Osteoblast (primary cell): ENCODE measurements around the gene UBR3. TPM values are rescaled to one million over a fixed set of nuclear protein-coding genes. Genes with fewer than 3 reads are reported as not detected.

Source experiments
- DNase-seq: peaks from one replicate; pipeline ENCODE4 v3.0.0; 2011; ENCODE audit warnings: low spot score, mixed read lengths; ENCODE audit not compliant: insufficient read length; ENCODE audit errors: missing footprints
- H2AFZ ChIP-seq: 2 replicates; pipeline ENCODE4 v1.6.0; 2011; ENCODE audit warnings: mild to moderate bottlenecking, low read length
- H3K27ac ChIP-seq: 2 replicates; pipeline ENCODE4 v1.5.1; 2011; ENCODE audit warnings: mild to moderate bottlenecking, low read depth, low read length, moderate library complexity
- H3K27me3 ChIP-seq: 2 replicates; pipeline ENCODE4 v1.6.0; 2012; ENCODE audit warnings: mild to moderate bottlenecking, control low read depth, inconsistent platforms, low read length, moderate library complexity; ENCODE audit not compliant: insufficient read depth
- H3K36me3 ChIP-seq: 2 replicates; pipeline ENCODE4 v1.5.1; 2011; ENCODE audit warnings: mild to moderate bottlenecking, low read length, control low read depth, moderate library complexity; ENCODE audit not compliant: insufficient read depth
- H3K4me1 ChIP-seq: 2 replicates; pipeline ENCODE4 v1.5.1; 2011; ENCODE audit warnings: mild to moderate bottlenecking, low read length, control low read depth, moderate library complexity; ENCODE audit not compliant: insufficient read depth
- H3K4me2 ChIP-seq: 2 replicates; pipeline ENCODE4 v1.6.0; 2011; ENCODE audit warnings: mild to moderate bottlenecking, low read length; ENCODE audit not compliant: insufficient read depth
- H3K4me3 ChIP-seq: fragments of 200-600 bp; sonication (generic); 3 replicates; pipeline ENCODE4 v1.5.1; 2012; ENCODE audit warnings: mild to moderate bottlenecking, low read length, inconsistent platforms; ENCODE audit not compliant: insufficient read depth
- H3K79me2 ChIP-seq: 2 replicates; pipeline ENCODE4 v1.6.0; 2012; ENCODE audit warnings: mild to moderate bottlenecking, low read length, control low read depth, inconsistent platforms; ENCODE audit not compliant: insufficient read depth
- H3K9me3 ChIP-seq: 2 replicates; pipeline ENCODE4 v1.5.1; 2011; ENCODE audit warnings: low read depth, low read length, control low read depth
- H4K20me1 ChIP-seq: 2 replicates; pipeline ENCODE4 v1.6.0; 2012; ENCODE audit warnings: mild to moderate bottlenecking, low read length, control low read depth; ENCODE audit not compliant: insufficient read depth
- CTCF ChIP-seq: IDR thresholded peaks from 2 replicates; pipeline ENCODE4 v1.5.1; 2011; ENCODE audit warnings: mild to moderate bottlenecking, low read depth, low read length, moderate library complexity; ENCODE audit errors: extremely low read depth
- total RNA-seq: library from RNA; depleted of rRNA; stranded (reverse); fragments of >200 nt; gene quantifications from 2 replicates; pipeline ENCODE4 v1.2.3, GENCODE V29; 2012

UBR3 gene
- total RNA-seq, 1 donor: 42.7 TPM

- no peaks in the 10 kb centered on the region for H3K9me3 ChIP-seq
- no peak for DNase-seq
Measured at GRCh38 chr2:170022692-170023091, 195.4 kb downstream of the UBR3 start.

GRCh38 chr2:170024721-170025120, 197.5 kb downstream of the UBR3 start:
- Histone ChIP-seq H3K4me2 (no peak overlapping the region), H2AFZ (no peak overlapping the region), H3K36me3 (no peaks in the 10 kb centered on the region), H3K79me2 (no peaks in the 10 kb centered on the region), H4K20me1 (no peaks in the 10 kb centered on the region), H3K27me3 (no peaks in the 10 kb centered on the region), H3K4me1 (no peaks in the 10 kb centered on the region), H3K9me3 (no peaks in the 10 kb centered on the region), H3K27ac (no peak overlapping the region), H3K4me3 (no peak overlapping the region)
- no peak for TF ChIP-seq CTCF
- DNase-seq: no peak

More at GRCh38 chr2:170022692-170023091, 195.4 kb downstream of the UBR3 start:
- Histone ChIP-seq H2AFZ (no peak overlapping the region), H3K27me3 (no peaks in the 10 kb centered on the region), H3K4me1 (no peaks in the 10 kb centered on the region), H3K36me3 (no peaks in the 10 kb centered on the region), H3K4me3 (no peak overlapping the region), H3K79me2 (no peaks in the 10 kb centered on the region), H3K4me2 (no peak overlapping the region), H3K27ac (no peak overlapping the region), H4K20me1 (no peaks in the 10 kb centered on the region)
- TF ChIP-seq CTCF: no peak

GRCh38 chr2:170025223-170025622, 198.0 kb downstream of the UBR3 start:
- H3K27me3 ChIP-seq: no peaks in the 10 kb centered on the region
- no peak for TF ChIP-seq CTCF
- no peaks in the 10 kb centered on the region for H3K4me1 ChIP-seq
- H4K20me1 ChIP-seq: no peaks in the 10 kb centered on the region
- H3K36me3 ChIP-seq: no peaks in the 10 kb centered on the region
- H2AFZ ChIP-seq: no peak overlapping the region
- H3K9me3 ChIP-seq: no peaks in the 10 kb centered on the region
- H3K27ac ChIP-seq: no peak overlapping the region
- no peak overlapping the region for H3K4me3 ChIP-seq
- no peak for DNase-seq
- no peaks in the 10 kb centered on the region for H3K79me2 ChIP-seq
- no peak overlapping the region for H3K4me2 ChIP-seq

- no peak overlapping the region for H3K27ac ChIP-seq
- no peak overlapping the region for H3K4me3 ChIP-seq
- DNase-seq: no peak
- no peaks in the 10 kb centered on the region for H3K4me1 ChIP-seq
- no peak overlapping the region for H3K4me2 ChIP-seq
- H2AFZ ChIP-seq: no peak overlapping the region
- H3K9me3 ChIP-seq: no peaks in the 10 kb centered on the region
- TF ChIP-seq CTCF: no peak
- H3K79me2 ChIP-seq: no peaks in the 10 kb centered on the region
- H3K27me3 ChIP-seq: no peaks in the 10 kb centered on the region
- no peaks in the 10 kb centered on the region for H4K20me1 ChIP-seq
- H3K36me3 ChIP-seq: no peaks in the 10 kb centered on the region
Measured at GRCh38 chr2:170026361-170026760, 199.1 kb downstream of the UBR3 start.
